ENCODE results near the gene SSH3.

Gene SSH3

DNA sequence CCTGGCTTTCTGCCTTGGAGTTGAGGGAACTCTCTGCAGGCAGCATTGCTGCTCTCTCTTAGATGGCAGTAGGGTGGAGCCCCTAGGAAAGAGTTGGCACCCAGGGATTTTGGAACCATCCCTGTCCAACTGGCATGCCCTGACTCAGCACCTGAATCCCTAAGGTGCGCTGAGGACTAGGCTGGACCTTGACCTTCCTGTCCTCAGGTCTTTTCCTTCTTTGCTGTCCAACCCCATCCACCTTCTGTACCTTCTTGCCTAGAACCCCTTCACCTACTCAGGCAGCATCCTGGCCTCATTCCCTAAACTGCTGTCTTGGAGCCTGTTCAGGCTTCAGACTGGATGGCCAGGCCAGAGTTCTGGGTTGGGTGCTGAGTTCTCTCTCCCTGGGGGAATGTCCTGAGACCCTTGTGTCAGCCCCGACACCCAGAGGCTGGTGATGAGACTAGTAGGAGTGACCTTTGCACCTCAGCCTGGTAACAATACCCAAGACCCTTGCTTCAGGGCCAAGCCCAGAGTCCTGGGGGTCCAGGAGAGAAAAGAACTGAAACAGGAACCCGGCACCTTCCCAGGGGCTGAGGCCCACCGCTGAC, 52.6 kb downstream of the SSH3 start:
- no peak for DNase-seq (ENCODE audit: low read depth, low spot score)
- peak overlapping the region; percentile 99 for H3K27ac ChIP-seq

DNA sequence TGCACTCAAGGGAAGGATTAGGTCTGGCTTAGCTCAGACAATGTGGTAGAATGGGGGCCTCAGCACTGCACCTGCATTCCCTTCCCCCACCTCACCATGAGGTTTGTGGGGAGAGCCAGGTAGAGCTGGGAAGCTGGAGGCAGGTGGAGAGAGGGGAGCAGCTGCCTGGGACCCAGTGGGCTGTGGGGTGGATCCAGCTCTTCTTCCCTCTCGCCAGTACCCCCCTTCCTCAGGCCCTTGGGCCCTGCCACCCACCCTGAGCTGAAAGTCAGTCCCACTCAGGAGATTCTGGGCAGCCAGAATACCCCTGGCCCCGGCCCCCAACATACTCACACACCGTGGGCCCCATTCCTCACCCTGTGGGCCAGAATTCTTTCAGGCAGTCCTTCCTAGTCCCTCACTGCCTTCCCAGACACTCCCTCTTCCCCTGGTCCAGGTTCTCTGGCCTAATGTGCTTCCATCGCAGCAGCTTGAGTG, 53.1 kb downstream of the SSH3 start:
- peak overlapping the region; percentile 99 for H3K27ac ChIP-seq
- no peak for DNase-seq (ENCODE audit: low read depth, low spot score)

DNA sequence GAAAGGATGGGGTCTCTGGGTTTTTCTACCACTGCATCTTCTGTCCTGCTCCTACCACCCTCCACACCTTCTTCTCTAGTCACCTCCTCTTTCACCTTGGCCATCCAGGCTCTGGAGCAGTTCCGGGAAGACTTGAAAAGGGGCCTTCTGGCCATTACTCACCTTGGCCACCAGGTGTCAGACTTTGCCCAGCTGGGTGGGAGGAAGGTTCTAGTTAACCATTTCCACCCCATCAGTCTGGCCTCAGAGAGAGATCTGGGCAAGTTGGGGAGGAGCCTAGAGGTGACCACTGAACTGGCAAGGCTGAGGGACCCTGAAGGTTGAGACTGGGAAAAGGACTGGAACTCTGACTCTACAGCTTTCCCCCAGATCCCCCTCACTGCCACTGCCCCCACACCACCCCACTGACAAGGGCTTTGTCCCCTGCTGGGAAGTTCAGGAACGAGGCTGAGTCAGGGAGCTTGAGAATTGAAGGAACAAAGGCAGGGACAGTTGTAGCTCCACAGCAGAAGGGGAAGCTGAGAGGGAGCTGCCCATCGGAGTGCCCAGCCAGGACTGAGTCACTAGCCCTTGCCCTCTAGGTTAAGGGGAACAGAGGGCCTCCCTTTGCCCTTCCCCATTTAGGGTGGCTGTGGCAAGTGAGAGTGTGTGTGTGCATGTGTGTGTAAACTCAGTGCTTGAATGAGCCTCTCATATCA, 53.7 kb downstream of the SSH3 start:
- DNase-seq (ENCODE audit: low read depth, low spot score) = no peak
- peak overlapping the region; percentile 99 for H3K27ac ChIP-seq

GRCh38 chr11:67357831-67358670, 54.7 kb downstream of the SSH3 start:
- peak overlapping the region; percentile 99 for H3K27ac ChIP-seq
- DNase-seq (ENCODE audit: low read depth, low spot score) = no peak
